Stimulated activated CD8-positive, alpha-beta memory T cell treated with anti-CD3 and anti-CD28 coated beads, Interleukin-4, amount 100 ng/mL, for 24 hours (primary cell): Measurements from ENCODE around the gene TTC13.

Experiments used
- DNase-seq: peaks from one replicate; pipeline ENCODE4 v3.0.0-alpha.2; 2020; ENCODE audit warnings: low read depth

The TTC13 gene

GRCh38 chr1:230905733-230906132 lies 72.9 kb downstream of the TTC13 start:
- no peak for DNase-seq

- DNase-seq = no peak
These were observed 76.2 kb downstream of the TTC13 start for GRCh38 chr1:230902349-230902923.

GRCh38 chr1:230901671-230902070 lies 77.0 kb downstream of the TTC13 start:
- DNase-seq = no peak

- no peak for DNase-seq
These were observed 77.7 kb downstream of the TTC13 start for GRCh38 chr1:230900984-230901383.

- no peak for DNase-seq
These were observed 78.8 kb downstream of the TTC13 start for GRCh38 chr1:230899841-230900251.

GRCh38 chr1:230898748-230899147 lies 79.9 kb downstream of the TTC13 start:
- DNase-seq = no peak

GRCh38 chr1:230898144-230898543 lies 80.5 kb downstream of the TTC13 start:
- no peak for DNase-seq

- no peak for DNase-seq
These were observed 81.9 kb downstream of the TTC13 start for GRCh38 chr1:230896779-230897178.

- DNase-seq = no peak
These were observed 83.2 kb downstream of the TTC13 start for GRCh38 chr1:230895452-230895851.

- DNase-seq = no peak
These were observed 84.0 kb downstream of the TTC13 start for GRCh38 chr1:230894664-230895063.

- no peak for DNase-seq
These were observed 84.6 kb downstream of the TTC13 start for GRCh38 chr1:230894032-230894431.

- DNase-seq = no peak
These were observed 86.6 kb downstream of the TTC13 start for GRCh38 chr1:230892018-230892491.

GRCh38 chr1:230891413-230891812 lies 87.2 kb downstream of the TTC13 start:
- no peak for DNase-seq

GRCh38 chr1:230884646-230885045 lies 94.0 kb downstream of the TTC13 start:
- DNase-seq = no peak

GRCh38 chr1:230883967-230884366 lies 94.7 kb downstream of the TTC13 start:
- no peak for DNase-seq

GRCh38 chr1:230879778-230880177 lies 98.9 kb downstream of the TTC13 start:
- no peak for DNase-seq

- DNase-seq = no peak
These were observed 100.1 kb downstream of the TTC13 start for GRCh38 chr1:230878591-230878990.

GRCh38 chr1:230877924-230878590 lies 100.6 kb downstream of the TTC13 start:
- DNase-seq = no peak

GRCh38 chr1:230877146-230877923 lies 101.3 kb downstream of the TTC13 start:
- DNase-seq = no peak

GRCh38 chr1:230876660-230877059 lies 102.0 kb downstream of the TTC13 start:
- DNase-seq = no peak

- DNase-seq = no peak
These were observed 103.3 kb downstream of the TTC13 start for GRCh38 chr1:230875370-230875769.

GRCh38 chr1:230870916-230871315 lies 107.7 kb downstream of the TTC13 start:
- no peak for DNase-seq

GRCh38 chr1:230869500-230869899 lies 109.2 kb downstream of the TTC13 start:
- no peak for DNase-seq
